ENCODE data around the gene RABEPK.
"Not testable (repeated sequence)": the region's sequence is repeated elsewhere in the genome, so short reads cannot be mapped to it uniquely, and the experiment has no call there.

The RABEPK gene

DNA sequence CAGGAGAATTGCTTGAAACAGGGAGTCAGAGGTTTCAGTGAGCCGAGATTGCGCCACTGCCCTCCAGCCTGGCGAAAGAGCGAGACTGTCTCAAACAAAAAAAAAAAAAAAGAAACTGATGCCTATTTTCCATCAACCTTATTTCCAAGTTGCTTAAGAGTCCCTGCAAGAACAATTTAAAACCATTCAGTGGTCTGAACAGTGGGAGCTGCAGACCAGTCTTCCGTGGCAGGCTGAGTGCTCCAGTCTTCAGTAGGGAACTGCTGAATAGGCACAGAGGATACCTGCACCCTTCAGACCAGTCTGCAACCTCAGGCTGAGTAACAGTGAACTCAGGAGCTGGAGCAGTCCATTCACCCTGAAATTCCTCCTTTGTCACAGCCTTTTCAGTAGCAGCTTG lies 5.9 kb upstream of the RABEPK start:
- in situ Hi-C loops (cut with HindIII; ENCODE audit: low sequenced_read_pairs) = not testable (repeated sequence)

DNA sequence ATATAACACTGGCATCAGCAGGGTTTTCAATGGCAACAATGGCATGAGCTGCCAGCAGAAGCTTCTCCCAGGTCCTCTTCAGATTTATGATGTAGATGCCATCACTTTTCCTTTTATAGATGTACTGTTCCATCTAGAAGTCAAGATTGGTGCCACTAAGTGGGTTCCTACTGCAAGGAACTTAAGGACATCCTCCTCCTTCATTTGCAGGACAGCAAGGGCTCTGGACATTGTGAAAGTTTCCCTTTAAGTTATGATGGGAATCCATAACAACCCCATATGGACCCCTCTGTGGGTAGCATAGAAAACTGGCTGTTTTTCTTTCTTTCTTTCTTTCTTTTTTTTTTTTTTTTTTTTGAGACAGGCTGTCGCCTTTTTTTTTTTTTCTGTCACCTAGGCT lies 4.8 kb upstream of the RABEPK start:
- in situ Hi-C loops (cut with HindIII; ENCODE audit: low sequenced_read_pairs) = not testable (repeated sequence)

GRCh38 chr9:125202846-125203618 lies 2.7 kb downstream of the RABEPK start:
- in situ Hi-C loops (cut with HindIII; ENCODE audit: low sequenced_read_pairs) = no loop called here

DNA sequence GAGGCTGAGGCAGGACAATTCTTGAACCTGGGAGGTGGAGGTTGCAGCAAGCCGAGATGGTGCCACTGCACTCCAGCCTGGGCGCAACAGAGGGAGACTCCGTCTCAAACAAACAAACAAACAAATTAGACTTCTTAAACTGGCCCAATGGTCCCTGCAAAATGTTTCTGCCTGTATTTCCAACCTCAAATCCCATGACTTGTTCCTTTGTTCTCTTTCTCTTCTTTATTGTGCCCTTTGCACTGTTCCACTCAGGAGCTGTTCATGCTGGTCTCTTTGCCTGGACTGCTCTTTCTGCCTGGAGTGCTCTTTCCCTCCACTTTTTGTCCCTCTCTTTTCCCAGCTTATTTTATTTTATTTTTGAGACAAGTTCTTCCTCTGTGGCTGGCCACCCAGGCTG lies 4.1 kb downstream of the RABEPK start:
- in situ Hi-C loops (cut with HindIII; ENCODE audit: low sequenced_read_pairs) = no loop called here

DNA sequence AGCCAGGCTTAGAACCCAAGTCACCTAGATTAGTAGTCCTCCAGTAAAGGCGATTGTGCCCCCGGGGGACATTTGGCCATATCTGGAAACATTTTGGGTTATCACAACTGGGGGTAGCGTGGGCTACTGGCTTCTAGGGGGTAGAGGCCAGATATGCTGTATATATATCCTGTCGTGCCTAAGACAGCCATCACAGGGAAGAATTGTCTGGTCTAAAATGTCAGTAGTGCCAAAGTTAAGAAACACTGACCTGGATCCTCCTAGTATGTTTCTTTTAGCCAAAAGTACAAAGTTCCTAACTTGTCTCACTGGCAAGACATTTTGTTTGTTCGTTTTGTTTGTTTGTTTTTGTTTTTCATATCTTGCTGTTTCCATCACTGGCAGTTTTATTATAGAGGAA lies 13.8 kb downstream of the RABEPK start:
- in situ Hi-C loops (cut with HindIII; ENCODE audit: low sequenced_read_pairs) = no loop called here

DNA sequence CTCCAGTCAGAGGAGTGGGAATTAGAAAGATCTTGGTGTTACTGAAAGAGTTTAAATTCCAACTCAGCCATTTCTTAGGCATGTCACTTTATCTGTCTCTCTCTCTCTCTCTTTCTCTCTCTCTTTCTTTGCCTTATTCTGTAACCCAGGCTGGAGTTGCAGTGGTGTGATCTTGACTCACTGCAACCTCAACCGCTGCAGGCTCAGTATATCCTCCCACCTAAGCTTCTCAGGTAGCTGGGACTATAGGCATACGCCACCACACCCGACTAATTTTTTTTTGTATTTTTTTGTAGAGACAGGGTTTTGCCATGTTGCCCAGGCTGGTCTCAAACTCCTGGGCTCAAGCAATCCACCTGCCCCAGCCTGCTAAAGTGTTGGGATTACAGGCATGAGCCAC lies 18.3 kb downstream of the RABEPK start:
- in situ Hi-C loops (cut with HindIII; ENCODE audit: low sequenced_read_pairs) = no loop called here

DNA sequence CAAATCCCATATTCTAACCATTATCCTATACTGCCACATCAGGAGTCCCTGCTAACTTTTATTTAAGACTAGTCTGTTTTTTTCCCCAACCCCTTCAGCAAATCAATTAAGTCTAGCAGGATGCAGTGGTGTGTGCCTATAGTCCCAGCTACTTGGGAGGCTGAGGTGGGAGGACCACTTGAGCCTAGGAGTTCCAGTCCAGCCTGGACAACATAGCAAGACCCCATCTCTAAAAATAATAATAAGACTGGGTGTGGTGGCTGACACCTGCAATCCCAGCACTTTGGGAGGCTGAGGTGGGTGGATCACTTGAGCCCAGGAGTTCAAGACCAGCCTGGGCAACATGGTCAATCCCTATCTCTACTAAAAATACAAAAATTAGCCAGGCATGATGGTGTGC lies 24.5 kb downstream of the RABEPK start:
- in situ Hi-C loops (cut with HindIII; ENCODE audit: low sequenced_read_pairs) = not testable (repeated sequence)

GRCh38 chr9:125227761-125228160 lies 27.4 kb downstream of the RABEPK start:
- in situ Hi-C loops (cut with HindIII; ENCODE audit: low sequenced_read_pairs) = no loop called here

DNA sequence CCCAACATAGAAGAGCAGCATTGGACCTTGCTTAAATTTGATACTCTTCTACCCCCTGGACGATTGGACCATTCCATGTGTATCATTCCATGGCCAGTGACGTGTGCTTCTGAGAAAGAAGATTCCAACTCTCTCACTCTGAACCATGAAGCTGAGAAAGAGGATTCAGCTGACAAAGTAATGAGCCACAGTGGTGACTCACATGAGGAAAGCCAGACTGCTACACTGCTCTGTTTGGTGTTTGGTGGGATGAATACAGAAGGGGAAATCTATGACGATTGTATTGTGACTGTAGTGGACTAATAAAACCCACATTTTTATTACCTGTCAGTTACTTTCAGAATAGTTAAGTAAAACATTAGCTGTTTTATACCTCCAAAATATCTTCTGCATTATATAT lies 33.3 kb downstream of the RABEPK start:
- in situ Hi-C loops (cut with HindIII; ENCODE audit: low sequenced_read_pairs) = no loop called here

DNA sequence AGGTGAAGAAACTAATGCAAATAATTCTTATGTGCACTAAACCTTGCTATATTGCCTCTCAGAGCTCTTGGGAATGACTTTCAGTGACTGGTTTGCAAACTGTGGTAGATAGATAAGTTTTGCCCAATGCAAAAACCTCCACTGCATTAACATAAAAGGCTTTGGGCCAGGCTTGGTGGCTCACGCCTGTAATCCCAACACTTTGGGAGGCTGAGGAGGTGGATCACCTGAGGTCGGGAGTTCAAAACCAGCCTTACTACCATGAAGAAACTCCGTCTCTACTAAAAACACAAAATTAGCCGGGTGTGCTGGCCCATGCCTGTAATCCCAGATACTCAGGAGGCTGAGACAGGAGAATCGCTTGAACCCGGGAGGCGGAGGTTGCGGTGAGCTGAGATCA lies 33.8 kb downstream of the RABEPK start:
- in situ Hi-C loops (cut with HindIII; ENCODE audit: low sequenced_read_pairs) = not testable (repeated sequence)

- in situ Hi-C loops (cut with HindIII; ENCODE audit: low sequenced_read_pairs) = no loop called here
Observed at GRCh38 chr9:125235804-125236519, 35.6 kb downstream of the RABEPK start.

GRCh38 chr9:125236520-125237159 lies 36.3 kb downstream of the RABEPK start:
- in situ Hi-C loops (cut with HindIII; ENCODE audit: low sequenced_read_pairs) = not testable (repeated sequence)

DNA sequence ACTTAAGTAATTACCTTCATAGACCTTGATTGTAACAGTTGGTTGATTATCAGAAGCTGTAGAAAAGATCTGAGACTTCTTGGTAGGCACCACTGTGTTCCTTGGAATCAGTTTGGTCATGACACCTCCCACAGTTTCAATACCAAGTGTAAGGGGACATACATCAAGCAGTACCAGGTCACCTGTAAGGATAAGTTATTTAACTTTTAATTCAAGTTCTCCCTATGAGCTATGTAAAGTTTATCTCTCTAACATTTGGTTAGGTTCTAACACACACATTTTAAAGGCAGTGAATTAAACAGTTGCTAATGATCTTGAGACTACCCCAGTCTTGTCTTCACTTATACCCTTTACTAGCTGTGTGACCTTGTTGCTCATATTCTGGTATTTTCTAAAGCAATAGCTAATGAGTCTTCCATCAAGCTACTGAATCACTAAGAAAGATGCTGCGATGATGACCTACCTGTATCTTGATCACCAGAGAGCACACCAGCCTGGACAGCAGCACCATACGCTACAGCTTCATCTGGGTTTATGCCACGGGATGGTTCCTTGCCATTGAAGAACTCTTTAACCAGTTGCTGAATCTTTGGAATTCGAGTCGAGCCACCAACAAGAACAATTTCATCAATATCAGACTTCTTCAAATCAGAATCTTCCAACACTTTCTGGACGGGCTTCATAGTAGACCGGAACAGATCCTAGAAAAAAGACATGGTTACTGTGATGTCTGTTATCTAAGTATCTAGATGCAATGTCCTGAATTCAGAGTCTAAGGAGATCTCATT lies 38.0 kb downstream of the RABEPK start:
- in situ Hi-C loops (cut with HindIII; ENCODE audit: low sequenced_read_pairs) = no loop called here

GRCh38 chr9:125238915-125239446 lies 38.6 kb downstream of the RABEPK start:
- in situ Hi-C loops (cut with HindIII; ENCODE audit: low sequenced_read_pairs) = no loop called here

- in situ Hi-C loops (cut with HindIII; ENCODE audit: low sequenced_read_pairs) = no loop called here
Observed at GRCh38 chr9:125239631-125240597, 39.6 kb downstream of the RABEPK start.

- in situ Hi-C loops (cut with HindIII; ENCODE audit: low sequenced_read_pairs) = no loop called here
Observed at GRCh38 chr9:125240649-125240999, 40.3 kb downstream of the RABEPK start.

- in situ Hi-C loops (cut with HindIII; ENCODE audit: low sequenced_read_pairs) = no loop called here
Observed at GRCh38 chr9:125241000-125241862, 40.9 kb downstream of the RABEPK start, which contains the start of gene HSPA5. Gene HSPA5 (minus strand): TSS chr9:125241343. CDS start chr9:125241126, 217 bp downstream.

GRCh38 chr9:125241863-125242739 lies 41.8 kb downstream of the RABEPK start:
- in situ Hi-C loops (cut with HindIII; ENCODE audit: low sequenced_read_pairs) = no loop called here

All from DLD1 (cell line).